Thoracic aorta (tissue), 2 donors: ENCODE data around the gene SLC39A5. TPM values are rescaled to one million over a fixed set of nuclear protein-coding genes. Genes with fewer than 3 reads are reported as not detected.

Experiments
- ATAC-seq: fragments of 150-250 bp; one replicate; pipeline ENCODE4 v1.8.0; 2017; ENCODE audit warnings: low read depth; ENCODE audit not compliant: insufficient number of reproducible peaks, low FRiP score
- DNase-seq: peaks from one replicate; pipeline ENCODE4 v3.0.0-alpha.2; 2020; ENCODE audit warnings: low spot score
- H3K27ac ChIP-seq, 2 donors: fragments of 200-600 bp; sonication (generic); 1 replicate in 1 of 2; 2 replicates in 1 of 2; pipeline ENCODE4 v1.5.1; 2016; ENCODE audit warnings: mild to moderate bottlenecking in 2 of 2, moderate library complexity in 2 of 2
- H3K27me3 ChIP-seq: fragments of 200-600 bp; sonication (generic); replicated peaks from 2 replicates; pipeline ENCODE4 v1.6.0; 2016; ENCODE audit warnings: mild to moderate bottlenecking; ENCODE audit not compliant: insufficient read depth
- H3K36me3 ChIP-seq: fragments of 200-600 bp; sonication (generic); one replicate; pipeline ENCODE4 v1.5.1; 2016
- H3K4me1 ChIP-seq, 2 donors: fragments of 200-600 bp; sonication (generic); 1 replicate in 1 of 2; 2 replicates in 1 of 2; pipeline versions ENCODE4 v1.5.1 to v1.6.0; 2016; ENCODE audit warnings: low read depth in 2 of 2, mild to moderate bottlenecking in 1 of 2; ENCODE audit not compliant: control insufficient read depth in 1 of 2
- H3K4me3 ChIP-seq: fragments of 200-600 bp; sonication (generic); 2 replicates; pipeline ENCODE4 v1.5.1; 2016; ENCODE audit warnings: mild to moderate bottlenecking
- H3K9me3 ChIP-seq: fragments of 200-600 bp; sonication (generic); 2 replicates; pipeline ENCODE4 v1.5.1; 2016
- CTCF ChIP-seq: fragments of 200-600 bp; sonication (generic); IDR thresholded peaks from one replicate; pipeline ENCODE4 v1.5.1; 2019; ENCODE audit warnings: antibody characterized with exemption
- total RNA-seq, 2 donors: library from RNA; depleted of rRNA; stranded (reverse); fragments of >200 nt; gene quantifications; one replicate each; pipeline versions ENCODE4 v1.1.0 to v1.2.3, GENCODE V29; 2016

The SLC39A5 gene
- total RNA-seq, 2 donors from 2014 or later, result not detected

GRCh38 chr12:56247923-56248322 lies 18.1 kb downstream of the SLC39A5 start:
- no peak overlapping the region for H3K4me3 ChIP-seq
- no peaks in the 10 kb centered on the region for H3K4me1 ChIP-seq
- DNase-seq (no peak), ATAC-seq (no peak)
- peaks cover 85% of the 10 kb centered on the region for H3K36me3 ChIP-seq
- no peak overlapping the region for H3K27ac ChIP-seq
- H3K9me3 ChIP-seq, result no peaks in the 10 kb centered on the region
- H3K27me3 ChIP-seq, result no peaks in the 10 kb centered on the region
- no peak for TF ChIP-seq CTCF

- H3K36me3 ChIP-seq, result peaks cover 85% of the 10 kb centered on the region
- no peak for TF ChIP-seq CTCF
- no peak for DNase-seq
- H3K4me3 ChIP-seq, result no peak overlapping the region
- no peak overlapping the region for H3K27ac ChIP-seq
- no peak for ATAC-seq
- H3K9me3 ChIP-seq, result no peaks in the 10 kb centered on the region
- H3K27me3 ChIP-seq, result no peaks in the 10 kb centered on the region
- H3K4me1 ChIP-seq, result no peaks in the 10 kb centered on the region
Observed at GRCh38 chr12:56248711-56249110, 18.9 kb downstream of the SLC39A5 start.

- no peak for DNase-seq
Observed at GRCh38 chr12:56252649-56253048, 22.8 kb downstream of the SLC39A5 start.

GRCh38 chr12:56253091-56253490 lies 23.2 kb downstream of the SLC39A5 start:
- Histone ChIP-seq H3K9me3 (no peaks in the 10 kb centered on the region), H3K4me1 (peaks cover 13 to 22% of the 10 kb centered on the region in 2 donors), H3K27ac (no peak overlapping the region), H3K36me3 (peaks cover 64% of the 10 kb centered on the region), H3K27me3 (no peaks in the 10 kb centered on the region), H3K4me3 (no peak overlapping the region)
- ATAC-seq (no peak), DNase-seq (no peak)
- no peak for TF ChIP-seq CTCF

More at GRCh38 chr12:56252649-56253048, 22.8 kb downstream of the SLC39A5 start:
- H3K4me1 ChIP-seq, result peaks cover 13 to 22% of the 10 kb centered on the region in 2 donors
- no peak for ATAC-seq
- peaks cover 68% of the 10 kb centered on the region for H3K36me3 ChIP-seq
- no peak overlapping the region for H3K27ac ChIP-seq
- no peak for TF ChIP-seq CTCF
- no peak overlapping the region for H3K4me3 ChIP-seq
- H3K27me3 ChIP-seq, result no peaks in the 10 kb centered on the region
- H3K9me3 ChIP-seq, result no peaks in the 10 kb centered on the region

- Histone ChIP-seq H3K4me3 (no peak overlapping the region), H3K27me3 (no peaks in the 10 kb centered on the region), H3K36me3 (peaks cover 47% of the 10 kb centered on the region), H3K27ac (no peak overlapping the region), H3K9me3 (no peaks in the 10 kb centered on the region), H3K4me1 (peaks cover 13 to 30% of the 10 kb centered on the region in 2 donors)
- DNase-seq (no peak), ATAC-seq (no peak)
- TF ChIP-seq CTCF, result no peak
Observed at GRCh38 chr12:56255671-56256070, 25.8 kb downstream of the SLC39A5 start.
